HG03520 (cell line): Measurements from ENCODE around the gene GALNT14.

Experiments used
- ATAC-seq: cut with Tn5 transposase; IDR thresholded peaks from one replicate; pipeline ENCODE4 v1.9.1; 2021; ENCODE audit warnings: mild to moderate bottlenecking, moderate library complexity; ENCODE audit not compliant: unreplicated experiment

Gene GALNT14

DNA sequence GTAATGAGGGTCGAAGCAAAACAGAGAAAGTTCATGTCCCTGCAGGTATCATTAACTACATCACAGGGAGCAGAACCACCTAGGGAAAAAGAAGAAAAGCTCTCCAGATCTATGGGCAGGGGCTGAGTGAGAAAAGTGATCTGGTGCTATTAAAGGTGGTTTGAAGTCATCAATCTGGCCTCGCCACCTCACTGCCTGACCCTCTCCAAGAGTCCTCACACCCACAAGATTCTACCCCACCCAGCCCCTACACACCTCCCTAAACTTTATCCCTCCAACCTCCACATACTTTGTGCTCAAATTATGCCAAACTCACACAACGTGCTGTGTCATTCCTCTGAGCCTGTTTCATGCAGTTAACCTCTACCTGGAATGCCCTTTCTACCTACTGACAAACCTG lies 2.2 kb downstream of the GALNT14 start:
- ATAC-seq: no peak

DNA sequence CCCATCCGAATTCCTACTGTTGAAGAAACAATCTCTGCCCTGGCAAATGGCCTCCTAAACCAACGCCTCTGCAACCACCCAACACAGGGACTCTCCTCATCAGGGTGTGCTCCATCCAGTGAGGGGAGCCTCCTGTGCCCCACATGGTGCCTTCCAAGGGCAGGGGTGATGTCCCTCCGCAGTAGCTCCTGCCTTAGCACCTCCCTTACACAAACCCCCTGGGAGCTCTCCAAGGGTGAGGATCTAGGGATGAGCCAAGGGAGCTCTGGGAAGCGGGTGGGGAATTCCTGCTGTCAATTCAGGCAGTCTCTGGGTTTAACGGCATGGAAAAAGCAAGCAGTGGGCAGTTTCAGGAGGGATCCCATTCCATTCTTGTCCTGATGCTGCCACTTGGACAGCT lies 3.8 kb downstream of the GALNT14 start:
- ATAC-seq: no peak

DNA sequence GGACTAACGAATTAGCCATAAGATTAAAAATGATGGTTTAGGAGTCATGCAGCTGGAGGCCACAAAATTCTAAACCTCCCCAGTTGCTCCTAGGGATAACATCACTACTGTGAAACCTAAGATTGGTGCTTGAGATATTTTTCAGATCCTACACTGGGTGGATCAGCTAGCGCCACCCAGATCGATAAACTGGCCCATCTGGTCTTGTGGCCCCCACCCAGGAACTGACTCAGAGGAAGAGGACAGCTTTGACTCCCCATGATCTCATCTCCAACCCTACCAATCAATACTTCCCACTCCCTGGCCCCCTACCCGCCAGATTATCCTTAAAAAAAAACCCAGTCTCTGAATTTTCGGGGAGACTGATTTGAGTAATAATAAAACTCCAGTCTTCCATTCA lies 5.5 kb downstream of the GALNT14 start:
- ATAC-seq: no peak

DNA sequence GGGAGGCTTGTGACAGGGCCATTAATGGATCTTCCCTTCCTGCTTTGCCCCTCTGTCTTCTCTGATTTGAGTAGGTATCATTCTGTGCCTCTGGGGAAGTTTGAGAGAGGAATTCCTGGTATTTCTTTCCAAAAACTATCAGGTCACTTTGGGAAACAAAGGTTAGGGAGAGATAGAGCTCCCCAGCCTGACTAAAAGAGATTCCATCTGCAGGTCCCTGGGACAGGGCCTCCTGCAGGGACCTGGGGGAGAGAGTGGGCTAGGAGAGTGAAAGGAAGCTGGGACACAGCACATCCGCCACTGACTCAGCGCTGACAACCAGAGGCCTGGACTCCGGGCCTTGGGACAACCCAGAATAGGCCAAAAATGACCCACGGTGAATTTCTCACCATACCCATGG lies 6.4 kb downstream of the GALNT14 start:
- no peak for ATAC-seq

DNA sequence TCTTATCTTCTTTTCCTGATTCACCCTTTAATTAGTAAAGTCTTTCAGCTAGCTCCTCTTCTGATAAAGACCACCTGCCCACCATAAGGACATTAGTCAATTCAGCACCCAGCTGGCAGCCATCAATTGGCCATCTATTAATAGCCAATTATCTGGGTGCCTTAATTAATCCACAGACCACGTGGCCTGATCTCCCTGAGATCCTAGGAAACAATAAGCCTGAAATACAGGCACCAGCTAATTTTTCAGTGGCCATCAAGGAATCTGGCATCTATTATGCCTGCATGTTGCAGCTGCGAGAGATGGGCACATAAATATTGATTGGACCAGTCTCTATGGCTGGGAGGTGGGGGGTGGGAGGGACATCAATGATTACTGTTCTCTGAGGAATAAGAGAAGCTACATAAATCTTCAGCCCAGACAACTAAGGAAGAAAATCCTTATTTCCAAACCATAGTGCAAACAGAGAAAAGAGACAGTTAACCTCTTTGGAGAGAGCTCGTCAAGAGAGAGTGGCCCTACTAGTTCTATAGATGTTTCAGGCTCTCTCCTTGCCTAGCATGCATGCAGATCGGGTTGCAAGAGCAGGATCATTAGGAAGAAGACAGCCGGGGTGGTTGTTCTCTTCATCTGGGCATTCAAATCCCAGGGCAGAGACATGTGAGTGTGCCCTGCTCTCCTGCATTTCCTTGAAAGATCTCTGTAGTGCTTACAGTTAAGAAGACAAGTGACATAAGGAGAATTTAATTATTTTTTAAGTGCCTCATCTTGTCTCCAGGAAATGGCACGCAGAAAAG lies 8.7 kb downstream of the GALNT14 start:
- ATAC-seq: no peak

DNA sequence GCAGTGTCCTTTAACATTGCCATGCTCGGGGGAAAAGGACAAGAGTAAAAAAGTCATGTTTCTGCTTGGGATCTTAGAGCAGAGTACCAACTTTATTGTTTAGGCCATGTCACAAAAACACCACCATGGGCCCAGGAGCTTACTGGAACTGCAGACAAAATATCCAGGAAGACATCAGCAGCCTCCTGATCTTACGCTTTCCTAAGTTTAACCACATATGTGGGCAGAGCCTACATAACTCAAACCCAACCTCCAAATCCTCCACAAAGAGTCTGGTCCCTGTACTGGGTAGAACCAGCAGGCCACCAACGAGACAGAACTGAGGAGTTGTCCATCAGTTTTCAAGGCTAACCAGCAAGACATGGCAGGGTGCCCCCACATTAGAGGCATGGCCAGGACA lies 10.3 kb downstream of the GALNT14 start:
- ATAC-seq: no peak

DNA sequence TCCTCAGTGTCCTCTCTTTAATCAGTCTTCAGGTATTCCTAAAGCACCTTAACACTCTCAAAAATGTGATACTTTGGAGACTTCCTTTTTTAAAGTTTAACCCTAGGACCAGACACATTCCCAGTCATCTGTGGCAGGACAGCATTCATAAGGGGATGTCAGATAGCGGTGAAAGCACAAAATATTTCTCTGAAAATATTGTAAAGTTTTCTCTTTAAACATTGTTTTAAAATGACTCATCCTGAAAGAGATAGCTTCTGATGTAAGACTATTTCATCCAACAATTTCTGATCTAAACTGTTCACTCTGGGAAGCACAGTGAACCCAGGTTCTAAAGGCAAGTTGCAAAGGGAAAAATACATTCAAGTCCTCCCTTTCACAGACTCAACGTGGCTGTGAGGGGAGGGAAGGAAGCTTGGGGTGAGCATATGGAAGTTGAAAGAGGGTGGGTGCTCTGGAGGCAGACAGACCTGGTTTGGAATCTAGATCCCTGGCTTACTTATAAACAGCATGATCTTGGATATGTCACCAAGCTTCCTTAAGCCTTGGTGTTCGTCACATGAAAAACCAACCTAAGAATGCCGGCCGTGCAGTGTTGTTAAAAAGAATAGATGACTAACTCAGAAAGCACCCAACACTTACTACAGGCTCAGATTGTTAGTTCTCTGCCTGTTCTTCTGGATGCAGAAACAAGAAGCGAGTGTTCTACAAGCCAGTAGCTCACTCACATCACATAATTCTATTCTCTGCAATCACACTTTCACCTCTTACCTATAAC lies 12.1 kb downstream of the GALNT14 start:
- no peak for ATAC-seq

DNA sequence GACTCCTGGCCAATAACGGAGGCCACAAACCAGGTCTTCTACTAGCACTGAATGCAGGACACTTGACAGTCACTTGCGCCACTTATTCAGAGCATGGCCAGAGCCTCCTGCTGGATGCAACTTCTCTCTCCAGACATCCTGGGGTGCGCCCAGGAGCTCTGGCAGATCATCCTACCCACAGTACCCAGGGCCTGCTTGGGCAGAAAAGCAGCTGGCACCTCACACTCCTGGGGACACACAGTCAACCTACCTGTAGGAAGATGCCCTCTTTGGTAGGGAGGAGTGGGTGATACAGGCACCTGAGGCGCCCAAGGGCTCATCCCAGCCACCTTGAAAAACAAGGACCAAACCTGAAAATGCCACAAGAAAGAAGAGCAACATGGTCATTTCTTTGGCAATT lies 13.3 kb downstream of the GALNT14 start:
- ATAC-seq: no peak

DNA sequence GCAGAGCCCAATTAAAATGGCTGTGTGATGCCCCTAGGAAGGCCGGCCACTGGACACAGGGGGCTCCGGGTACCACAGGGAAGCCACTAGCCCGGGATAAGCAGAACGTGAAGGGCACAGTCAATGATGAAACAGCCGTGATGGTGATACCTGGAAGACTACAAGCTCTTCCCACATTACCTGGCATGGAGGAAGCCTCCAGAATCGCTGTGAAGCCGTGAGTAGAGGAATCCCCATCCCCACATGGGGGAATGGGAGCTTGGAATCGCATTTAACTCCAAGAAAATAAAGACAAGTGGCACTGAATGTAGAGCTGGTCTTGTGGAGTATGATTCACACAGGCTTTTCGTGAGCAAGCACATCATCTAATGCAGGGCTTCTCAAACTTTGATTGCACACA lies 16.1 kb downstream of the GALNT14 start:
- no peak for ATAC-seq

DNA sequence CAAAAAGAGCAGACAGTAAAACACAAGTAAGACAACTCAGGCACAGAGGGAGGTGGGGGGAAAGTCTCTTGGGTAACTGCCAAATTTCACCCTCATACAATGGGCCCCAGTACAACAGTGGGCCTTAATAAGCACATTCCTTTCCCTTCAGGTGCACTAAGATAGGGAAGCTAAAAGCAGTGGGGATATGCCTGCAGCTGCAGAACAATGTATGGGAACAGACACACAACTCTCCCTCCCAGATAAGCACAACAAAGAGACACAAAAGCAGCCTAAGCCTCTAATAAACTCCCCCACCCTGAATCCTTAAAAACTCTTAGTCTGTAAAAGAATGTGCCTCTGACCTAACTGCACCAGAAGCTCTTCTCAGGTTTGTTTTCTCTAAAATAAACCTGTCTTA lies 24.5 kb downstream of the GALNT14 start:
- no peak for ATAC-seq

DNA sequence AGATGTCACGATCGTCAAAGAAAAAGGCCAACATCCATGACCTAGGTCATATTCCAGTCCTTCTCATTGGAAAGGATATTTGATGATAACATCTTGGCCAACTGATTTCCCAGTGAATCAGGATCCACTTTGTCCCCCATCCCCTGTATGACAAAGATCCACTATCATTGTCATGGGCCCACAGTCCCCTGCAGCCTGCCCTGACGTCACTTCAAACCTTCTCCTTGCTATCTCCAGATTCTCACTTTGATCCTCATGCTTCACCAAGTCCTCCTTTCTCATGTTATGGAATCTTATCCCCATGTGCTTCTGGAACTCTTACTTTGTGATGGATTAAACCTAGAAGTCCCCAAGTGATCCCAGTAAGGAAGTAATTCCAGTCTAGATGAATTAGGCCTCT lies 25.7 kb downstream of the GALNT14 start:
- ATAC-seq: no peak

DNA sequence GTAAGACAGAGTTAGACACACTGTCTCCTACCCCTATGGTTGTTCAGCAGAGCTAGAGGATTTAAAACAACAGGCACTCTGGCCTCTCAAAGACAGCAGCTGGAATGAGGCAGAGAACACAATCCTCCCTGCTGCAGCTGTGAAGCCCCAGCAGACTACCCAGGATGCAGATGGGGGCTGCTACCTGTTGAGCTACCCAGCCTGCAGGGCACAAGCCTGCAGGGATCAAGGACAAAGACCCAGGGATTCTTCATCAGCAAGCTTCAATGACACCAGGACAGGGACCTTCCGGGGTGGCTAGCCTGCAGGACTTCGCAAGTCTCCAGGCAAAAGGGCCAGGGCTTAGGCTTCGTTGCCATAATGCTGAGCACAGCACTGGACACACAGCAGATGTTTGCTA lies 27.2 kb downstream of the GALNT14 start:
- no peak for ATAC-seq

DNA sequence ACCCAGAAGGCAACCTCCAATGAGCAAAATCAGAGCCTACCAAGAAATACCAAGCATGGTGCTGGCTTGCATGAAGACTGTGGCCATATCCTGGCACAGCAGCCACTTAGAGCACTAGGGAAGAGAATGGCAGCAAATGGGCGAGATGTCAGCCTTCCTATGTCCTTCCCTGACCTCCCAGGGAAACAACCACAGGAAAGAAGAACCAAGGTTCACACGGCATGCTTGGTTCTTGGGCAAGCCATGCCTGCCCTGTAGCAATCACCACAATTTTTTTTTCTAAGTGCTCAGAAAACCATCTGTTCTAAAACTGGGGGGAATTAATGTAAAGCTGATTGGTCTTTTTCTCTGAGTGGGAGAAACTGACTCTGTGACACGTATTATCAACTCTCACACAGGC lies 27.8 kb downstream of the GALNT14 start:
- ATAC-seq: no peak

DNA sequence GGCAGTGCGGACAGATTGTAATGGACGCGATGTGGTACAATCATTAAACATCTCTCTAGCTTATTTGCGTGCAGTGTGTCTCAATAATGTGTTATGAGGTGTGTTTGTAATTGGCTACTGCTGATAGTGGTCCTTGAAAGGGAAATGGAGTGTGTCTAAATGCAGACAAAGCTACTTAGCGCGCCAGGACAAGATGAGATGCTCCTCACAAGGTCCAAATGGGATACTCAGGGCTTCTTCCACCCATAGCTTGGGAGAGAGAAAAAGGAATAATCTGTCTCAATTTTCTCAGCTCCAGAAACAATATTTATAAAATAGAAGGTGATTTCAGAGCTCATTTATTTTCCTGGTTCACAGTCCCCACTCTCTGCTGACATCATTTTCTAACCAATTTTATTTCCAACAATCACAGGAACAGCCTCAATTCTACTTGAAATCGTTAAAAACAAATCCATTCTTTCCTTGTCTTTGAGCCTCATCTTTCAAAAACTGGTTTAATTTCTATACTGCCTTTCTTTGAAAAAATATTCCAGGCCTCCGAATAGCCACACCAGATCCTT lies 28.5 kb downstream of the GALNT14 start:
- ATAC-seq: no peak

DNA sequence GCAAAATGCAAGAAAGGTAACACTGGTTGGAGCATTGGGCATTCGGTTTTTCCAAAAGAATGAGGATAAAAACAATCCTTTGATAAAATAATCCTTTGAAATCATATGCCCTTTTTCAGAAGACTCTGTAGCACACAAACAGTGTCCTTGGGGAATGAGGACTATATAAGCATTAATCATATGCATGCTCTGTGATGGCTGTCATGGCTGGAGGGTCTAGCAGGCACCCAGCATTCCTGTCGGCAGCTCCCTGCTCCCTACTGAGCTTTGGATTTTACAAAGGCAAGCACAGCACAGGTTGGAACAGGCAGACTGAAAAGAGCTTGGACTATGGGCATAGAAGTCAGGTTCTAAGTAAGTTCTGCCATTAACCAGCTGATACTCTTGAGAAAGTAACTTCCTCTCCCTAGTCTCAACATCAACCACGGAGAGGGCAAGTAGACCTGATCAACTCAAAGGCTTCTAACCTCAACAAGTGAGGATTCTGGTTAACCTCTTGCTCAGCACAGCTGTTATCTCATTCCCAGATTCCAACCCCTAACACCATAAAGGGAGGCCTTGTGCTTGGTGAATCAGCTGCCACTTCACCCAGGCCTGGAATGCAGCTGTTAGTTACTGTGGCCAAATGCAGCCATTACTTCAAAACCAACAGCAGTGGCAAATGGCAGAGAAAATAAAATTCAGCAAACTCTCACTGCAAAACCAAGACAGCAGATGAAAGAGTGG lies 29.5 kb downstream of the GALNT14 start:
- ATAC-seq: no peak

DNA sequence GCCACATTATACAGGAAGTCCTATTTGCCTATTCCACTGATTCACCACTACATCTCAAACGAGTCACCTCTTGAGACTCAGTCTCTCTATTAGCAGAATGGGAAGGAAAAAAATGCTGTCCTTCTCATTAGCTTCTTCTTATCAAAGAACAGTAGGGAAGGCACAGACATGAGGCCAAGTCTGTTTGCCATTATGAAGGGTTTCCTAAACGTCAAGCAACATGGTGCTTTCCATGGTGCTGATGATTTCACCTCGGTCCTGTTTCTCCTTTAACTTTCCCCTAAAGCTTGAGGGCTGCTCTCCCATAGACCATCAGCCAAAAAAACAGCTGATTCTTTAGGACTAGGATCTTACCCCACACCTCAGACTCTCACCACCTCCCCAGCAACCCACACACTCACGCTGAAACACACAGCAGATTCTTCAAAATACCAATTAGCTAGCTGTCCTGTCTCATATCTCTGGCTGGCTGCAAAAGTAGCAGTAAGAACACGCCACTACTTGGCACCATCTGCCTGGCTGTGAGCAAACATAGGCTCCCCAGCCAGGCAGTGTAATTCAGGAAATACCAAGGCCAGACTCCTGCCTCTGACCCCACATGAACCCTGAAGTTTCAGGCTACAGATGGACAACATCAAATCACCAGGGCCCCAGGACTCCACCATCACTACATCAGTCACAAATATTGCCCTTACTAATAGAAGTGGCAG lies 30.5 kb downstream of the GALNT14 start:
- no peak for ATAC-seq

DNA sequence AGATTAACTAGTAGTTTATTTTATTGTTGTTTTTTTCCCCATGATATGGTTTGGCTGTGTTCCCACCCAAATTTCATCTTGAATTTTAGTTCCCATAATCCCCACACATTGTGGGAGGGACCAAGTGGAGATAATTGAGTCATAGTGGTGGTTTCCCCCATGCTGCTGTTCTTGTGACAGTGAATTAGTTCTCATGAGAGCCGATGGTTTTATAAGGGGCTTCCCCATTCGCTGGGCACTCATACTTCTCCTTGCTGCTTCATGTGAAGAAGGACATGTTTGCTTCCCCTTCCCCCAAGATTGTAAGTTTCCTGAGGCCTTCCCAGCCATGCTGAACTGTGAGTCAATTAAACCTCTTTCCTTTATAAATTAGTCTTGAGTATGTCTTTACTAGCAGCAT lies 36.5 kb downstream of the GALNT14 start:
- ATAC-seq: no peak

DNA sequence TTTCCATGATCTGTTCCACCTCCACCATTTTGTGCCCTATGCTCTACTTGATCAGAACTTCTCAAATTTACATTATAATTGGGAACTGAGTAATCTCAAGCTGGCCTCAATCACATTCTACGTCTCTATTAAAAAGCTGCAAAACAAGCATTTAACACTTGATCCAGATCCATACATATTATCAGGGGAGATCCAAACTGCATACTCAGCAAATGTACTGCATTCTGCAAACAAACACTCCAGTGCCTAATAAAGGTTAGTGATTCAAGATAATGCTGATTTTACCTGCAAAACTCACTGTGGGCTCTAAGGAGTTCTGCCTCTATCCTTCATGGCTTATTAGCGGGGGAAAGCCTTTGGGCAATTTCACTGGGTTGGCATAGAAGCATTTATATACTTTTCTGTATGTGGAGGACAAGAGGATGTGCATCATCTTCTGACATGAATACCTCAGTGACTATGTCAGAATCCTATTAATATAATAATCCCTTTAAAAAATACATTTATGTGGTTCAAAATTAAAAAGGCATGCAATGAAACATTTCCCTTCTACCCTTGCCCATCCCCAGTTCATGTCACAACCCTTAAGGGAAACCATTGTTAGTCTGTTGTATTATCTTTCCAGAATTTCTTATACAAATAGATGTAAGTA lies 40.2 kb downstream of the GALNT14 start:
- ATAC-seq: no peak

DNA sequence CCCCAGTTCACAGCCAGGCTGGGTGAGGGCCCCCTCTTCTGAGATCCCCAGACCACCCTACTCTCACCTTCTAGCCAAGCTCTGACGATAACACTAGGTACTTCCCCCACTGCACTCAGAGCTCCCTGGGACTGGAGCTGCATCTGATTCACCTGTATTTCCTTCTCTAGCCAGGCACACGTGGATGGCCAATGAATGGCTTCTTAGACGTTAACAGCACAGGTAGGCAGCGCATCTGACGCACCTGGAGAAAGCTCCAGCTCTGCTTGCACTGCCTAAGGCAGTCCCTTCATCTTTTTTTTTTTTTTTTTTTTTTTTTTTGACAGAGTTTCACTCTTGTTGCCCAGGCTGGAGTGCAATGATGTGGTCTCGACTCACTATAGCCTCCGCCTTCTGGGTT lies 48.1 kb downstream of the GALNT14 start:
- ATAC-seq: no peak

DNA sequence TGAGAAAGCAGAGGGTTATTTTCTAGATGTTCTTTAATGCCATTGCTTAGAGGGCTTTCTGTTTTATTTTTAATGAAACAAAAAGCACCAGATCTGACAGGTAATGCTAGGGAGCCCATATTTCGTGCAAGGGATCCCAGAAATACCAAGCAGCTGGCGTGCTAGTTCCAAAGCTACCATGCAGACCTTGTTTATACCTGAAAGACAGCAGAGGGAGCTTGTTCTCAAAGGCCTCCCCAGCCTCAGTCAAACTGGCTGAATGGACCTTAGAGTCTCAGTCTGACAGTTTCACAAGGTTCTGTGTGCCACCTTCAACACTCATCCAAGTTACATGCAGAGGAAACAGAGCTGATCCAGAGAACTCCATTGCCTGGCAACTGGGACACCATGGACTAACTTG lies 48.6 kb downstream of the GALNT14 start:
- ATAC-seq: no peak
